ENCODE results near the gene CAMTA1.
"Not testable (repeated sequence)": the region's sequence is repeated elsewhere in the genome, so short reads cannot be mapped to it uniquely, and the experiment has no call there.

The CAMTA1 gene

GRCh38 chr1:7301664-7301981 is 516.4 kb downstream of the CAMTA1 start:
- DNase-seq, result no peak

- DNase-seq, result no peak
Measured at GRCh38 chr1:7302126-7302525, 516.9 kb downstream of the CAMTA1 start.

- no peak for DNase-seq
Measured at GRCh38 chr1:7302873-7303272, 517.6 kb downstream of the CAMTA1 start.

GRCh38 chr1:7303554-7304317 is 518.5 kb downstream of the CAMTA1 start:
- no peak for DNase-seq

GRCh38 chr1:7313081-7313546 is 527.9 kb downstream of the CAMTA1 start:
- DNase-seq, result peak in 5 of 51 donors; percentile 4 to 26 (median 8)

- DNase-seq, result no peak
Measured at GRCh38 chr1:7313826-7314225, 528.6 kb downstream of the CAMTA1 start.

GRCh38 chr1:7315316-7315715 is 530.1 kb downstream of the CAMTA1 start:
- no peak for DNase-seq

- no peak for DNase-seq
Measured at GRCh38 chr1:7315946-7316345, 530.7 kb downstream of the CAMTA1 start.

GRCh38 chr1:7317888-7318287 is 532.6 kb downstream of the CAMTA1 start:
- DNase-seq, result peak in 1 of 51 donors; percentile 14

- no peak for DNase-seq
Measured at GRCh38 chr1:7319196-7319595, 533.9 kb downstream of the CAMTA1 start.

- DNase-seq, result no peak
Measured at GRCh38 chr1:7320661-7321060, 535.4 kb downstream of the CAMTA1 start.

- no peak for DNase-seq
Measured at GRCh38 chr1:7322283-7322785, 537.1 kb downstream of the CAMTA1 start.

GRCh38 chr1:7322912-7323311 is 537.7 kb downstream of the CAMTA1 start:
- no peak for DNase-seq

- DNase-seq, result no peak
Measured at GRCh38 chr1:7325254-7325653, 540.0 kb downstream of the CAMTA1 start.

GRCh38 chr1:7326366-7326765 is 541.1 kb downstream of the CAMTA1 start:
- no peak for DNase-seq

- DNase-seq, result no peak
Measured at GRCh38 chr1:7327849-7328248, 542.6 kb downstream of the CAMTA1 start.

GRCh38 chr1:7329868-7330615 is 544.8 kb downstream of the CAMTA1 start:
- no peak for DNase-seq

- DNase-seq, result not testable (repeated sequence)
Measured at GRCh38 chr1:7330726-7331125, 545.5 kb downstream of the CAMTA1 start.

GRCh38 chr1:7331926-7332535 is 546.8 kb downstream of the CAMTA1 start:
- DNase-seq, result no peak

- no peak for DNase-seq
Measured at GRCh38 chr1:7333094-7333493, 547.8 kb downstream of the CAMTA1 start.

- no peak for DNase-seq
Measured at GRCh38 chr1:7333620-7334019, 548.4 kb downstream of the CAMTA1 start.

- DNase-seq, result no peak
Measured at GRCh38 chr1:7334475-7335035, 549.3 kb downstream of the CAMTA1 start.

Measured in hypothalamus (tissue), 51 donors.